ENCODE measurements around the gene RNF187.

The RNF187 gene

GRCh38 chr1:228510803-228511413 lies 23.7 kb downstream of the RNF187 start:
- TF ChIP-seq CTCF (conservative IDR thresholded peaks at IDR 0.05; ENCODE audit: low read length): no peak
- TF ChIP-seq EZH2phosphoT487 (IDR thresholded peaks at IDR 0.05; ENCODE audit: borderline replicate concordance): no peak
- no peak overlapping the region for H3K9ac ChIP-seq (ENCODE audit: low read depth, low read length, poor library complexity, severe bottlenecking)
- no peaks in the 10 kb centered on the region for H3F3A ChIP-seq (ENCODE audit: low read depth)
- H3K4me2 ChIP-seq (ENCODE audit: low read depth, low read length, poor library complexity, severe bottlenecking): no peak overlapping the region
- no peak overlapping the region for H2AFZ ChIP-seq (ENCODE audit: low read length)
- no peak overlapping the region for H3K4me3 ChIP-seq (ENCODE audit: low read length, poor library complexity, severe bottlenecking)
- peaks cover 41% of the 10 kb centered on the region for H3K4me1 ChIP-seq (ENCODE audit: insufficient read depth, low read length, poor library complexity, severe bottlenecking)
- no peaks in the 10 kb centered on the region for H4K20me1 ChIP-seq (ENCODE audit: insufficient read depth, low read length, poor library complexity, severe bottlenecking)
- no peaks in the 10 kb centered on the region for H3K9me3 ChIP-seq (ENCODE audit: insufficient read depth, low read depth, low read length)
- H3K79me2 ChIP-seq (ENCODE audit: insufficient read depth, low read length): no peaks in the 10 kb centered on the region; the same call in 1 of the 2 replicates
- H3K36me3 ChIP-seq (ENCODE audit: insufficient read depth, low read length): no peaks in the 10 kb centered on the region
- no peaks in the 10 kb centered on the region for H3K27me3 ChIP-seq (ENCODE audit: insufficient read depth, low read length, poor library complexity, severe bottlenecking)
- no peaks in the 10 kb centered on the region for H3K9me2 ChIP-seq (replicated peaks; ENCODE audit: low read depth, low read length)

- Histone ChIP-seq H3K9me3 (ENCODE audit: insufficient read depth, low read depth, low read length) (no peaks in the 10 kb centered on the region), H3K4me2 (ENCODE audit: low read depth, low read length, poor library complexity, severe bottlenecking) (peak overlapping the region; percentile 28), H3K9me2 (replicated peaks; ENCODE audit: low read depth, low read length) (no peaks in the 10 kb centered on the region), H3K79me2 (ENCODE audit: insufficient read depth, low read length) (no peaks in the 10 kb centered on the region; the same call in 1 of the 2 replicates), H2AFZ (ENCODE audit: low read length) (no peak overlapping the region), H3K36me3 (ENCODE audit: insufficient read depth, low read length) (no peaks in the 10 kb centered on the region), H4K20me1 (ENCODE audit: insufficient read depth, low read length, poor library complexity, severe bottlenecking) (no peaks in the 10 kb centered on the region), H3K27me3 (ENCODE audit: insufficient read depth, low read length, poor library complexity, severe bottlenecking) (no peaks in the 10 kb centered on the region), H3K9ac (ENCODE audit: low read depth, low read length, poor library complexity, severe bottlenecking) (peak overlapping the region; percentile 42), H3K4me3 (ENCODE audit: low read length, poor library complexity, severe bottlenecking) (no peak overlapping the region), H3K4me1 (ENCODE audit: insufficient read depth, low read length, poor library complexity, severe bottlenecking) (peaks cover 41% of the 10 kb centered on the region), H3F3A (ENCODE audit: low read depth) (no peaks in the 10 kb centered on the region)
- TF ChIP-seq EZH2phosphoT487 (IDR thresholded peaks at IDR 0.05; ENCODE audit: borderline replicate concordance) (no peak), CTCF (conservative IDR thresholded peaks at IDR 0.05; ENCODE audit: low read length) (no peak)
Measured at GRCh38 chr1:228511546-228512445, 24.6 kb downstream of the RNF187 start.

GRCh38 chr1:228512781-228513198 lies 25.6 kb downstream of the RNF187 start:
- no peak for TF ChIP-seq EZH2phosphoT487 (IDR thresholded peaks at IDR 0.05; ENCODE audit: borderline replicate concordance)
- TF ChIP-seq CTCF (conservative IDR thresholded peaks at IDR 0.05; ENCODE audit: low read length): no peak
- Histone ChIP-seq H3K9ac (ENCODE audit: low read depth, low read length, poor library complexity, severe bottlenecking) (peak overlapping the region; percentile 42), H3K27me3 (ENCODE audit: insufficient read depth, low read length, poor library complexity, severe bottlenecking) (no peaks in the 10 kb centered on the region)

More at GRCh38 chr1:228512781-228513198, 25.6 kb downstream of the RNF187 start:
- no peaks in the 10 kb centered on the region for H3K9me2 ChIP-seq (replicated peaks; ENCODE audit: low read depth, low read length)
- H3K79me2 ChIP-seq (ENCODE audit: insufficient read depth, low read length): no peaks in the 10 kb centered on the region; the same call in 1 of the 2 replicates
- no peak overlapping the region for H2AFZ ChIP-seq (ENCODE audit: low read length)
- peaks cover 41% of the 10 kb centered on the region for H3K4me1 ChIP-seq (ENCODE audit: insufficient read depth, low read length, poor library complexity, severe bottlenecking)
- no peaks in the 10 kb centered on the region for H3K36me3 ChIP-seq (ENCODE audit: insufficient read depth, low read length)
- H3K9me3 ChIP-seq (ENCODE audit: insufficient read depth, low read depth, low read length): no peaks in the 10 kb centered on the region
- H3K4me2 ChIP-seq (ENCODE audit: low read depth, low read length, poor library complexity, severe bottlenecking): peak overlapping the region; percentile 28
- H3K4me3 ChIP-seq (ENCODE audit: low read length, poor library complexity, severe bottlenecking): no peak overlapping the region
- no peaks in the 10 kb centered on the region for H4K20me1 ChIP-seq (ENCODE audit: insufficient read depth, low read length, poor library complexity, severe bottlenecking)
- no peaks in the 10 kb centered on the region for H3F3A ChIP-seq (ENCODE audit: low read depth)
